Body of pancreas (tissue), 4 donors: ENCODE measurements around the gene TPST1. TPM values are rescaled to one million over a fixed set of nuclear protein-coding genes. Genes with fewer than 3 reads are reported as not detected.
"Not testable (repeated sequence)": the region's sequence is repeated elsewhere in the genome, so short reads cannot be mapped to it uniquely, and the experiment has no call there.

Source experiments
- ATAC-seq: fragments of 150-250 bp; one replicate; pipeline ENCODE4 v1.9.1; 2016
- DNase-seq, 4 donors: peaks; one replicate each; pipeline ENCODE4 v3.0.0-alpha.2; 2019
- H3K27ac ChIP-seq, 4 donors: fragments of 200-600 bp; sonication (generic); 1 replicate in 3 of 4; 2 replicates in 1 of 4; pipeline versions ENCODE4 v1.5.1 to v1.6.1; 2016 to 2019; ENCODE audit warnings: mild to moderate bottlenecking in 1 of 4, mixed read lengths in 1 of 4, moderate library complexity in 1 of 4
- H3K27me3 ChIP-seq, 2 donors: fragments of 200-600 bp; sonication (generic); one replicate each; pipeline ENCODE4 v1.6.0; 2016; ENCODE audit warnings: mild to moderate bottlenecking in 1 of 2
- H3K36me3 ChIP-seq, 2 donors: fragments of 200-600 bp; sonication (generic); replicated peaks in 1 of 2; 2 replicates each; pipeline ENCODE4 v1.5.1; 2016; ENCODE audit warnings: low read depth in 2 of 2; ENCODE audit not compliant: insufficient read depth in 1 of 2
- H3K4me1 ChIP-seq: fragments of 200-600 bp; sonication (generic); one replicate; pipeline ENCODE4 v1.6.0; 2016
- H3K4me3 ChIP-seq, 2 donors: fragments of 200-600 bp; sonication (generic); 1 replicate in 1 of 2; 2 replicates in 1 of 2; pipeline ENCODE4 v1.5.1; 2016 to 2019
- H3K9me3 ChIP-seq, 3 donors: fragments of 200-600 bp; sonication (generic); 1 replicate in 2 of 3; 2 replicates in 1 of 3; pipeline ENCODE4 v1.5.1; 2016
- POLR2A ChIP-seq, 3 donors: fragments of 450-650 bp; IDR thresholded peaks; one replicate each; pipeline ENCODE4 v1.6.1; 2016; ENCODE audit warnings: antibody characterized with exemption in 3 of 3, mild to moderate bottlenecking in 2 of 3
- WGBS, 2 donors: methylation state at CpG; one replicate each; pipeline ENCODE4 v1.1.5; 2017; 5-methylcytosine and 5-hydroxymethylcytosine counted together
- intact Hi-C: fragments of 100-400 bp; cut with DNase I; formaldehyde crosslinking; loops from one replicate; pipeline ENCODE4 v1.15.1; 2023
- total RNA-seq, 2 donors: library from RNA; depleted of rRNA; stranded (reverse); fragments of >200 nt; gene quantifications; one replicate each; pipeline ENCODE4 v1.1.0, GENCODE V29; 2016
- TF ChIP-seq, protein P1 (sequence below), 7 experiments: fragments of 450-650 bp in 4 of 7; fragments of 200-600 bp in 3 of 7; sonication (generic) in 3 of 7; IDR thresholded peaks; one replicate each; pipeline ENCODE4 v1.5.1; 2016 to 2019; ENCODE audit warnings: antibody characterized with exemption in 7 of 7

Gene TPST1
- total RNA-seq, 2 donors from 2014 or later, result 12.5 to 16.5 TPM

DNA sequence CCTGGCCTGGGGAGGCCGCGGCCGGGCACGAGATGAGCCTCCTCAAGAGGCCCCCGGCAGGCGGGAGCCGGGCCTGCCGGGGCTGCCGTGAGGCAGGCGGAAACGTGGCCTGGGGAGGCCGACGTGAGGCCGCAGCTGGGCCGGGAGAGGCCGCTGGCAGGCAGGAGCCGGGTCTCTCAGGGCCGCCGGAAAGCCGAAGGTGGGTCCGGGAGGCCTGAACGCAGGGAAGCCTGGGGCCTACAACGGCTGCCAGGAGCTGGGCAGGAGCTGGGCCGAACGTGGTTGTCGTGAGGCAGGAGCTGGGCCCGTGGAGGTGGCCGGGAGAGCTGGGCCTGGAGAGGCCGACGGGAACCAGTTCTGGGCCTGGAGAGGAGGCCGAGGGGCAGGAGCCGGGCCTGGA, 171.9 kb downstream of the TPST1 start:
- Histone ChIP-seq H3K27ac (no peak overlapping the region), H3K4me3 (no peak overlapping the region), H3K9me3 (no peaks in the 10 kb centered on the region), H3K27me3 (no peaks in the 10 kb centered on the region), H3K4me1 (no peaks in the 10 kb centered on the region), H3K36me3 (no peaks in the 10 kb centered on the region)
- ATAC-seq (no peak), DNase-seq (no peak)
- intact Hi-C loops, result no loop called here
- TF ChIP-seq POLR2A (IDR thresholded peaks at IDR 0.05), result no peak
- TF ChIP-seq, protein P1, sequence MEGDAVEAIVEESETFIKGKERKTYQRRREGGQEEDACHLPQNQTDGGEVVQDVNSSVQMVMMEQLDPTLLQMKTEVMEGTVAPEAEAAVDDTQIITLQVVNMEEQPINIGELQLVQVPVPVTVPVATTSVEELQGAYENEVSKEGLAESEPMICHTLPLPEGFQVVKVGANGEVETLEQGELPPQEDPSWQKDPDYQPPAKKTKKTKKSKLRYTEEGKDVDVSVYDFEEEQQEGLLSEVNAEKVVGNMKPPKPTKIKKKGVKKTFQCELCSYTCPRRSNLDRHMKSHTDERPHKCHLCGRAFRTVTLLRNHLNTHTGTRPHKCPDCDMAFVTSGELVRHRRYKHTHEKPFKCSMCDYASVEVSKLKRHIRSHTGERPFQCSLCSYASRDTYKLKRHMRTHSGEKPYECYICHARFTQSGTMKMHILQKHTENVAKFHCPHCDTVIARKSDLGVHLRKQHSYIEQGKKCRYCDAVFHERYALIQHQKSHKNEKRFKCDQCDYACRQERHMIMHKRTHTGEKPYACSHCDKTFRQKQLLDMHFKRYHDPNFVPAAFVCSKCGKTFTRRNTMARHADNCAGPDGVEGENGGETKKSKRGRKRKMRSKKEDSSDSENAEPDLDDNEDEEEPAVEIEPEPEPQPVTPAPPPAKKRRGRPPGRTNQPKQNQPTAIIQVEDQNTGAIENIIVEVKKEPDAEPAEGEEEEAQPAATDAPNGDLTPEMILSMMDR (IDR thresholded peaks at IDR 0.05), result no peak
- 93 to 97% methylated on average over 15 to 28 of the region's 32 CpGs for WGBS, 2 donors

DNA sequence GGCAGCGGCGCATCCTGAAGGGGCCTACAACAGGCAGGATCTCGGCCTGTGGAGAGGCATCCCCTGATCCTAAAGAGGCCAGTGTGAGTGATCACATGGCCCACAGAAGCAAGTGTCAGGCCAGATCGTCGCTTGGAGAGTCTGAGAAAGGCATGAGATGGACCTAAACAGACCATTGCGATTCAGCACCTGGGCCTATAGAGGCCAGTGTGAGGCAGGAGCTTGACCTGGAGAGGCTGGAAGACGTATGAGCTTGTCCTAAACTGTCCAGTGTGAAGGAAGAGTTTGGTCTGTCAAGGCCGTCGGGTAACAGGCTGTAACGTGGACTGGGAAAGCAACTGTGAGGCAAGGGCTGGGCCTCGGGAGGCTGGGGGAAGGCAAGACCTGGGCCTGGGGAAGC, 172.6 kb downstream of the TPST1 start:
- Histone ChIP-seq H3K4me3 (no peak overlapping the region), H3K27me3 (no peaks in the 10 kb centered on the region), H3K9me3 (no peaks in the 10 kb centered on the region), H3K36me3 (no peaks in the 10 kb centered on the region), H3K27ac (no peak overlapping the region), H3K4me1 (no peaks in the 10 kb centered on the region)
- no peak for TF ChIP-seq POLR2A (IDR thresholded peaks at IDR 0.05)
- TF ChIP-seq, protein P1 (IDR thresholded peaks at IDR 0.05), result no peak
- 90 to 93% methylated on average over 11 of the region's 11 CpGs for WGBS, 2 donors
- no peak for ATAC-seq
- intact Hi-C loops, result no loop called here
- DNase-seq, result no peak

DNA sequence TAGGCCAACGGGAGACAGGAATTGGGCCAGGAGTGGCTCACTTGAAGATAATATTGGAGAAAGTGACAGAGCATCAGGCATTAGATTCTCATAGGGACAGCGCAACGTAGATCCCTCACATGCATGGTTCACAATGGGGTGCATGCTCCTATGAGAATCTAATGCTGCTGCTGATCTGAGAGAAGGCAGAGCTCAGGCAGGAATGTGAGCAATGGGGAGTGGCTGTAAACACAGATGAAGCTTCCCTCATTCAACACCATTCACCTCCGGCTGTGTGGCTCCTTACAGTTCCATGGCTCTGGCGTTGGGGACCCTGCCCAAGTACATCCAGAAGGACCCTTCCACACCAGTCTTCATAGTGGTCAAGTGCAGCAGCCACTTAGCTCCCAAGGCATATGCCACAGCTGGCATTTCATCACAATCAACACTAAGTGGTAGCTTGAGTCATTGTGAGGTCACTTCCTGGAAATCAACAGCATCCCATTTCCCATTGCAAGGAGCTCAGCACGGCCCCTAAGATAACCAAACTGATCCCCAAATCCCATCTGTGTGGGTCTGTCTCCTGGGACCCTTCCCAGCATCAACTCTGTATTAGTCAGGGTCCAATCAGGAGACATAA, 174.5 kb downstream of the TPST1 start:
- intact Hi-C loops, result no loop called here
- no peak overlapping the region for H3K4me3 ChIP-seq
- ATAC-seq (no peak), DNase-seq (no peak)
- no peaks in the 10 kb centered on the region for H3K4me1 ChIP-seq
- 90 to 95% methylated on average over 4 to 6 of the region's 6 CpGs for WGBS, 2 donors
- TF ChIP-seq, protein P1 (IDR thresholded peaks at IDR 0.05), result no peak
- no peak for TF ChIP-seq POLR2A (IDR thresholded peaks at IDR 0.05)
- H3K27ac ChIP-seq, result no peak overlapping the region
- H3K27me3 ChIP-seq, result no peaks in the 10 kb centered on the region
- H3K9me3 ChIP-seq, result no peaks in the 10 kb centered on the region
- H3K36me3 ChIP-seq, result no peaks in the 10 kb centered on the region

DNA sequence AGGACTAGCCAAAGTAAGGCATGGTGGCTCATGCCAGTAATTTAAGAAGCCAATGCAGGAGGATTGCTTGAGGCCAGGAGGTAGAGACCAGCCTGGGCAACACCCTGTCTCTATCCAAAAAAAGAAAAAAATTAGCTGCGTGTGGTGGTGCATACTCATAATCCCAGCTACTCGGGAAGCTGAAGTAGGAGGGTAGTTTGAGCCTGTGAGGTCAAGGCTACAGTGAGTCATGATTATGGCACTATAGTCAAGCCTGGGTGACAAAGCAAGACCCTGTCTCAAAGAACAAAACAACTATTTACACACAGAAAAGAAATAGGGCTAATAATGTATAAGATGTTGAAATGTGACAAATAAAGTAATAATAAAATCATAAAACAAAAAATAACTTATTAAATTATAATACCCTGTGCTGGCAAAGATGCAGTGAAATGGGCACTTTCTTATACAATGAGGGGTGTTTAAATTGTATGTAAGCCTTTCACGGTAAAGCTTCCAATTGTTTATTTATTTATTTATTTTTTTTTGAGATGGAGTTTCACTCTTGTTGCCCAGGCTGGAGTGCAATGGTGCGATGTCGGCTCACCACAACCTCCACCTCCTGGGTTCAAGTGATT, 175.2 kb downstream of the TPST1 start:
- H3K27ac ChIP-seq, result no peak overlapping the region
- ATAC-seq (no peak), DNase-seq (no peak)
- no peaks in the 10 kb centered on the region for H3K4me1 ChIP-seq
- 89 to 97% methylated on average over 5 of the region's 5 CpGs for WGBS, 2 donors
- H3K4me3 ChIP-seq, result no peak overlapping the region
- intact Hi-C loops, result no loop called here
- H3K9me3 ChIP-seq, result no peaks in the 10 kb centered on the region
- H3K27me3 ChIP-seq, result no peaks in the 10 kb centered on the region
- no peak for TF ChIP-seq POLR2A (IDR thresholded peaks at IDR 0.05)
- TF ChIP-seq, protein P1 (IDR thresholded peaks at IDR 0.05), result no peak
- no peaks in the 10 kb centered on the region for H3K36me3 ChIP-seq

DNA sequence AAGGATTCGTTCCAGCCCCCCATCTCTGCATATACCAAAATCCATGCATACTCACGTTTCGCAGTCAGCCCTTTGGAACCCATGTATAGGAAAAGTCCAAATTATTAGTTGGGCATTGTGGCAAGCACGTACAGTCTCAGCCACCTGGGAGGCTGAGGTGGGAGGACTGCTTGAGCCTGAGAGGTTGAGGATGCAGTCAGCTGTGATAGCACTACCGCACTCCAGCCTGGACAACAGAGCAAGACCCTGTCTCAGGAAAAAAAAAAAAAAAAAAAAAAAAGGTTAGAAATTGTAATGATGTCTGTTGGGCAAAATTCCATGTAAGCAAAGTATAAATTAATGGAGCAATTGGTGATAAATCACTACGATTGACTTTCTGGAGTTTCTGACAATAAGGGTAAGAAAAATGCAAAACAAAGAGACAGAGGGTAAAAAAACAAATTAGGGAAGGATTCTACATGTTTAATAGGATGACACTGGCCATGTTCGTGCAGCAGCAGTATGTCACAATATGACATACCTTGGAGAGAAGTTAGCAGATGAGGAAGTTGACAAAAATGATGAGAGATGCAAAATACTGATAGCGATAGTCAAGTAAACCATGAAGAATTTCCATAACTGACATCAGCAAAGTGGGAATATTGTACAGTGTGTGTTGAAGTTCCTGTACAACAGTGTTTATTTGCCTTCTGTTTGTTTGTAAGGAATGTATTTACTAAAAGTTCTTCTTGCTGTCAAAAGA, 177.2 kb downstream of the TPST1 start:
- H3K27me3 ChIP-seq, H3K4me3 ChIP-seq, DNase-seq, H3K36me3 ChIP-seq, H3K9me3 ChIP-seq, ATAC-seq, intact Hi-C loops, H3K4me1 ChIP-seq, H3K27ac ChIP-seq: not testable (repeated sequence)
- 85 to 90% methylated on average over 8 of the region's 8 CpGs for WGBS, 2 donors

DNA sequence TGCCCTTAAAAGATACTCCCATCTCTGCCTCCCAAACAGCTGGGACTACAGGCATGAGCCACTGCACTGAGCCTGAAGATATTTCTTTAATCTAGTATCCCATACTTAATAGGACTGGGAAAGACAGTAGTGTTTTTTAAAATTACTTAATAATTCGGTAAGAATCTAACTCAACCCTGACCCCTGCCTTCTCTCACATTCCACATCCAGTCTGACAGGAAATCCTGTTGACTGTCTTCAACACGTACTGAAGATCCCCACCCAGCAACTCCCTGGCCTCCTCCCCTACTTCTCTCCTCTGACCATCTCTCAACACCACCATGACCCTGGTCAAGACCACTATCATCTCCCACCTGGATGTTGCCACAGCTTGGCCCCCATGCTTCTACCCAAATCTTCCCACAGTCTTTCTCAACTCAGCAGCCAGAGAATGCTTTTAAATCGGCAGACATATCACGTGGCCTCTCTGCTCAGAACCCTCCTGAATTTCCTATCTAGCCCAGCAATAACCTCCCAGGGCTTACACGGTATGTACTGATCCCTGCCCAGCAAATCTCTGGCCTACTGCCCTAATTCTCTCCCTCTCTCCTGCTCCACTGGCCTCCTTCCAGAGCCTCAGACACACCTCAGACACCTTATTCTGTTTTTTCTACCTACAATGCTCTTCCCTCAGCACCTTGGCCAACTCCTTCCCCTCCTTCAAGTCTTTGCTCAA, 180.2 kb downstream of the TPST1 start:
- DNase-seq, result peak in 2 of 4 donors; percentile 10 to 27
- H3K4me3 ChIP-seq, H3K4me1 ChIP-seq, H3K36me3 ChIP-seq, intact Hi-C loops, H3K27me3 ChIP-seq, H3K27ac ChIP-seq, H3K9me3 ChIP-seq: not testable (repeated sequence)
- ATAC-seq, result peak; percentile 40
- WGBS, 2 donors, result 60 to 67% methylated on average over 5 of the region's 5 CpGs

DNA sequence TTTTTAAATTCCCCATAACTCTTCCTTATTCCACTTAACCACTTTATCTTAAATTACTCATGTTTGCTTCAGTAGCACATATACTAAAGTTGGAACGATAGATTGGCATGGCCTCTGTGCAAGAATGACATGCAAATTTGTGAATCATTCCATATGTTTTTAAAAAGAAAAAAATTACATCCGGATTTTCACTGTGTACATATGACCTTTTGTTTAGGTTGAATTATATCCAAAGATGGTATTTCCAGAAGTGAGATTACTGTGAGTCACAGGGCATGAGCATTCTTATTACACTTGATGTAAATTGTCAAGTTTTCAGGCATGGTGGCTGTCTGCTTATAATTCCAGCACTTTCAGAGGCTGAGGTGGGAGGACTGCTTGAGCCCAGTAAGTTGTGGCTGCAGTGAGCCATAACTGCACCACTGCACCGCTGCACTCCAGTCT, 190.0 kb downstream of the TPST1 start:
- ATAC-seq, H3K36me3 ChIP-seq, H3K27me3 ChIP-seq, intact Hi-C loops, DNase-seq, H3K4me1 ChIP-seq, H3K9me3 ChIP-seq, H3K4me3 ChIP-seq, H3K27ac ChIP-seq: not testable (repeated sequence)
- 74 to 78% methylated on average over 3 of the region's 3 CpGs for WGBS, 2 donors
